CD14-positive monocyte (primary cell): ENCODE results near the gene WAC. TPM values are rescaled to one million over a fixed set of nuclear protein-coding genes. Genes with fewer than 3 reads are reported as not detected.
A peak's percentile ranks its signal among the peaks of the same experiment; 100 is the strongest.
"Not testable (repeated sequence)": the region's sequence is repeated elsewhere in the genome, so short reads cannot be mapped to it uniquely, and the experiment has no call there.

Experiments
- DNase-seq, 3 donors: peaks; one replicate each; pipeline ENCODE4 v3.0.0-alpha.2; 2011 to 2022
- H2AFZ ChIP-seq: 2 replicates; pipeline ENCODE4 v1.6.0; 2012; ENCODE audit warnings: mild to moderate bottlenecking, low read depth, low read length, inconsistent platforms; ENCODE audit not compliant: insufficient read depth, poor library complexity, severe bottlenecking
- H3K27ac ChIP-seq, 2 donors: 1 replicate in 1 of 2; 2 replicates in 1 of 2; pipeline ENCODE4 v1.5.1; 2012 to 2013; ENCODE audit warnings: low read length in 2 of 2, control low read depth in 1 of 2, inconsistent platforms in 1 of 2, low read depth in 1 of 2, mild to moderate bottlenecking in 1 of 2
- H3K27me3 ChIP-seq, 2 donors: one replicate each; pipeline versions ENCODE4 v1.6.0 to v1.6.1; 2011 to 2013; ENCODE audit warnings: low read length in 2 of 2; ENCODE audit not compliant: control insufficient read depth in 2 of 2, insufficient read depth in 2 of 2
- H3K36me3 ChIP-seq, 2 donors: replicated peaks in 1 of 2; 1 replicate in 1 of 2; 2 replicates in 1 of 2; pipeline versions ENCODE4 v1.5.1 to v1.6.1; 2012 to 2013; ENCODE audit warnings: low read length in 2 of 2, control low read depth in 1 of 2, inconsistent platforms in 1 of 2, mild to moderate bottlenecking in 1 of 2; ENCODE audit not compliant: insufficient read depth in 2 of 2, control insufficient read depth in 1 of 2
- H3K4me1 ChIP-seq, 2 donors: 1 replicate in 1 of 2; 2 replicates in 1 of 2; pipeline versions ENCODE4 v1.5.1 to v1.6.1; 2012 to 2013; ENCODE audit warnings: low read length in 2 of 2, control low read depth in 1 of 2, inconsistent platforms in 1 of 2, mild to moderate bottlenecking in 1 of 2, moderate library complexity in 1 of 2; ENCODE audit not compliant: insufficient read depth in 2 of 2, control insufficient read depth in 1 of 2
- H3K4me2 ChIP-seq: replicated peaks from 2 replicates; pipeline ENCODE3; 2012; ENCODE audit warnings: low read length, moderate library complexity, mild to moderate bottlenecking; ENCODE audit not compliant: poor library complexity, severe bottlenecking; ENCODE audit errors: extremely low read depth
- H3K4me3 ChIP-seq, 3 experiments: fragments of 200-600 bp in 1 of 3; sonication (generic) in 1 of 3; replicated peaks in 1 of 3; 1 replicate in 2 of 3; 2 replicates in 1 of 3; pipeline ENCODE4 v1.5.1; 2011 to 2013; ENCODE audit warnings: low read length in 3 of 3, mild to moderate bottlenecking in 3 of 3, control low read depth in 2 of 3, low read depth in 2 of 3, inconsistent platforms in 1 of 3, moderate library complexity in 1 of 3
- H3K79me2 ChIP-seq: 2 replicates; pipeline ENCODE4 v1.6.0; 2012; ENCODE audit warnings: mild to moderate bottlenecking, control low read depth, inconsistent platforms, low read length, moderate library complexity; ENCODE audit not compliant: insufficient read depth
- H3K9ac ChIP-seq: 2 replicates; pipeline ENCODE4 v1.6.0; 2017; ENCODE audit warnings: low read length, mild to moderate bottlenecking; ENCODE audit not compliant: insufficient read depth, poor library complexity, severe bottlenecking
- H3K9me3 ChIP-seq, 2 donors: replicated peaks in 1 of 2; 1 replicate in 1 of 2; 2 replicates in 1 of 2; pipeline versions ENCODE4 v1.5.1 to v1.6.1; 2012 to 2013; ENCODE audit warnings: low read length in 2 of 2, control low read depth in 1 of 2; ENCODE audit not compliant: control insufficient read depth in 1 of 2, insufficient read depth in 1 of 2
- H4K20me1 ChIP-seq: 2 replicates; pipeline ENCODE4 v1.6.0; 2012; ENCODE audit warnings: mild to moderate bottlenecking, low read length, control low read depth, moderate library complexity; ENCODE audit not compliant: insufficient read depth
- H3K27ac Mint-ChIP-seq, 7 donors: one replicate each; pipeline ENCODE4 v1.8.0; 2020; ENCODE audit warnings: mild to moderate bottlenecking in 7 of 7, mixed read lengths in 7 of 7, moderate library complexity in 6 of 7, inconsistent platforms in 2 of 7
- H3K27me3 Mint-ChIP-seq, 3 donors: one replicate each; pipeline ENCODE4 v1.8.0; 2021 to 2022; ENCODE audit warnings: low read depth in 3 of 3, mild to moderate bottlenecking in 3 of 3, mixed read lengths in 3 of 3, moderate library complexity in 3 of 3, inconsistent platforms in 1 of 3
- H3K36me3 Mint-ChIP-seq, 2 donors: one replicate each; pipeline ENCODE4 v1.8.0; 2020; ENCODE audit warnings: mixed read lengths in 2 of 2, inconsistent platforms in 1 of 2, mild to moderate bottlenecking in 1 of 2
- H3K4me1 Mint-ChIP-seq: one replicate; pipeline ENCODE4 v1.8.0; 2020; ENCODE audit warnings: mild to moderate bottlenecking, mixed read lengths
- H3K4me3 Mint-ChIP-seq, 2 donors: one replicate each; pipeline ENCODE4 v1.8.0; 2020; ENCODE audit warnings: mild to moderate bottlenecking in 2 of 2, mixed read lengths in 2 of 2, moderate library complexity in 1 of 2
- H3K9me3 Mint-ChIP-seq, 7 donors: one replicate each; pipeline ENCODE4 v1.8.0; 2020 to 2022; ENCODE audit warnings: mixed read lengths in 7 of 7, mild to moderate bottlenecking in 6 of 7, moderate library complexity in 6 of 7, inconsistent platforms in 2 of 7
- CTCF ChIP-seq: fragments of 200-600 bp; IDR thresholded peaks from one replicate; pipeline ENCODE4 v1.8.0; 2022; ENCODE audit warnings: antibody characterized with exemption, mild to moderate bottlenecking
- WGBS: methylation state at CpG from one replicate; pipeline ENCODE4 v1.1.5; 2013; ENCODE audit warnings: missing lambda C conversion rate; ENCODE audit not compliant: insufficient coverage; 5-methylcytosine and 5-hydroxymethylcytosine counted together
- intact Hi-C, 2 donors: fragments of 100-400 bp; cut with micrococcal nuclease; formaldehyde crosslinking; loops; one replicate each; pipeline versions ENCODE4 v1.15.0 to v1.15.1; 2023
- polyA plus RNA-seq, 3 donors: library from polyadenylated mRNA; depleted of rRNA in 1 of 3; unstranded in 2 of 3; stranded (reverse) in 1 of 3; fragments of 300-500 nt in 2 of 3; fragments of >200 nt in 1 of 3; fragmentation: Illumina TruSeq in 2 of 3; gene quantifications; 1 replicate in 2 of 3; 2 replicates in 1 of 3; pipeline ENCODE4 v1.2.3, GENCODE V29; 2012 to 2021

WAC gene
- polyA plus RNA-seq, 3 donors = 46.7 to 80.8 (median 67.9) TPM

GRCh38 chr10:28496481-28496961 is 36.4 kb upstream of the WAC start:
- peaks cover 0 to 4% (median 3%) of the 10 kb centered on the region in 3 donors for H3K27me3 Mint-ChIP-seq
- no peak for DNase-seq
- Histone ChIP-seq H3K4me2 (no peak overlapping the region), H3K9ac (no peak overlapping the region), H3K36me3 (no peaks in the 10 kb centered on the region), H3K4me3 (no peak overlapping the region), H3K9me3 (no peaks in the 10 kb centered on the region), H2AFZ (peak overlapping the region; percentile 1), H4K20me1 (no peaks in the 10 kb centered on the region), H3K27ac (no peak overlapping the region), H3K4me1 (peaks cover 33 to 56% of the 10 kb centered on the region in 2 donors), H3K79me2 (no peaks in the 10 kb centered on the region), H3K27me3 (no peaks in the 10 kb centered on the region)
- no peak for TF ChIP-seq CTCF
- 100% methylated on average over 2 of the region's 2 CpGs for WGBS
- no peak overlapping the region for H3K4me3 Mint-ChIP-seq
- H3K9me3 Mint-ChIP-seq = peaks cover 0 to 10% (median 2%) of the 10 kb centered on the region in 7 donors
- H3K4me1 Mint-ChIP-seq = peaks cover 52% of the 10 kb centered on the region
- H3K36me3 Mint-ChIP-seq = peaks cover 2% of the 10 kb centered on the region in 2 donors
- H3K27ac Mint-ChIP-seq = no peak overlapping the region
- intact Hi-C loops = no loop called here

- Mint-ChIP-seq H3K4me3 (no peak overlapping the region), H3K36me3 (peaks cover 2% of the 10 kb centered on the region in 2 donors), H3K27me3 (peaks cover 0 to 4% (median 3%) of the 10 kb centered on the region in 3 donors), H3K27ac (peak overlapping the region in 1 of 7 donors; percentile 55), H3K9me3 (peaks cover 0 to 10% (median 2%) of the 10 kb centered on the region in 7 donors), H3K4me1 (peaks cover 45% of the 10 kb centered on the region)
- Histone ChIP-seq H2AFZ (no peak overlapping the region), H3K4me1 (peaks cover 27 to 48% of the 10 kb centered on the region in 2 donors), H3K36me3 (no peaks in the 10 kb centered on the region), H3K4me2 (no peak overlapping the region), H3K4me3 (no peak overlapping the region), H3K27ac (no peak overlapping the region), H3K9me3 (no peaks in the 10 kb centered on the region), H3K79me2 (no peaks in the 10 kb centered on the region), H3K9ac (no peak overlapping the region), H3K27me3 (no peaks in the 10 kb centered on the region), H4K20me1 (no peaks in the 10 kb centered on the region)
- TF ChIP-seq CTCF = no peak
- intact Hi-C loops = no loop called here
- WGBS = 100% methylated on average over 1 of the region's 3 CpGs
- no peak for DNase-seq
Measured at GRCh38 chr10:28497313-28498126, 35.4 kb upstream of the WAC start.

DNA sequence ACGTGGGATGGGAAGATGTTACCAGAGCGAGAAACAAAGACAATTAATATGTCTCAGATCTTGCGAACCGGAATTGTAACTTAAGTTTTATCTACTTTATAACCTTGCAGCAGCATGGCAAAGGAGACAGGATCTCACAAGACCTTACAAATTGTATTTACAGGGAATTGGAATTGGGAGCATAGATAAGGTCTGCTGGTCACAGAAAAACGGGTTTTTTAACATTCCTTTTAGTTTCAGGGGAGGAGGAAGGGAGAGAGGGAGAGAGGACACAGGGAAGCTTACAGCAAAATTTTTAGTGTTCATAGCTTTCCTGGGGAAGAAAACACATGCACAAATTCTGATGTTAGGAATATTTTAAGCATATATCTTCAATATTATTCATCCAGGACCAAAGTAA is 32.7 kb upstream of the WAC start:
- WGBS = 100% methylated on average over 2 of the region's 5 CpGs
- H3K9me3 Mint-ChIP-seq, H3K36me3 Mint-ChIP-seq, H3K9ac ChIP-seq, H3K36me3 ChIP-seq, intact Hi-C loops, H3K27ac ChIP-seq, H4K20me1 ChIP-seq, H2AFZ ChIP-seq, H3K4me3 ChIP-seq, H3K4me2 ChIP-seq, H3K79me2 ChIP-seq, H3K9me3 ChIP-seq, H3K4me3 Mint-ChIP-seq, H3K27me3 Mint-ChIP-seq, H3K27me3 ChIP-seq, H3K27ac Mint-ChIP-seq, DNase-seq: not testable (repeated sequence)
- H3K4me1 Mint-ChIP-seq = peaks cover 22% of the 10 kb centered on the region
- peaks cover 11 to 24% of the 10 kb centered on the region in 2 donors for H3K4me1 ChIP-seq
